Measurements from ENCODE around the gene CAMK4.
A peak's percentile ranks its signal among the peaks of the same experiment; 100 is the strongest.
"Not testable (repeated sequence)": the region's sequence is repeated elsewhere in the genome, so short reads cannot be mapped to it uniquely, and the experiment has no call there.

The CAMK4 gene

GRCh38 chr5:111261610-111262009 is 37.4 kb downstream of the CAMK4 start:
- DNase-seq, result no peak

DNA sequence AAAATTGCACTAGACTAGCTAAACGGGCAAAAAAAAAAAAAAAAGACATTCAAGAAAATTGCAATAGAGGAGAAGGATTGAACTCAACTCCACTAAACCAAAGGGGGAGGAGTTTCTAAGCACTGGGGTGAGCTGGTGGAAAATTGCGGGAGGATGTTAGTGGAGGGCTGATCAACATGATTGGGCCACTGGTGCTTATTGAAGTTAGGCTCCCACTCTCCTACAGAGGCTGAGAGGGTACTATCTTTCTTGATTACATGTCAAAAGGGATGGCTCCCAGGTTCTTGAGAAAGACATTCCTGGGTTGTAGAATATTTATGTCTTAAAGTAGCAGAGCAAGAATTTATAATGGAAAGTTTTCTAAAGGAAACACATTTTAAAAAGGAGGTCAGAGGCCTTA is 38.0 kb downstream of the CAMK4 start:
- no peak for DNase-seq

DNA sequence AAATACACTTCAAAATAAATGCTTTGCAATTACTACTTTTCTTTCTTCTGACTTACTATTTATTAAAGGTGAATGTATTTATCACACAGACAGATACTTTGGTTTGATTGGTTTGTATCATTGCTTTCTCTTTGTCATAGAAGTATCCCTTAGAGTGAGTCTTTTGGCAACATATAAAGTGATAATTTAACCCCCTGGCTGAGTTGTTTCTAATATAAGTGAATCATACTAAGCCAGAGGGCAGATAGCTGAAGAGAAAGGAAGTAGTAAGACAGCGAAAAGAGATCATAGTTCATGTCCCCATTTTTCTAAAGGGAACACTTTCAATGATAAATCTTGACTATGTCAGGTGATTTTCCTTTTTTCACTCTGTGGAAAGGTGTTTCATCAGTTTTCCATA is 38.6 kb downstream of the CAMK4 start:
- DNase-seq, result no peak

DNA sequence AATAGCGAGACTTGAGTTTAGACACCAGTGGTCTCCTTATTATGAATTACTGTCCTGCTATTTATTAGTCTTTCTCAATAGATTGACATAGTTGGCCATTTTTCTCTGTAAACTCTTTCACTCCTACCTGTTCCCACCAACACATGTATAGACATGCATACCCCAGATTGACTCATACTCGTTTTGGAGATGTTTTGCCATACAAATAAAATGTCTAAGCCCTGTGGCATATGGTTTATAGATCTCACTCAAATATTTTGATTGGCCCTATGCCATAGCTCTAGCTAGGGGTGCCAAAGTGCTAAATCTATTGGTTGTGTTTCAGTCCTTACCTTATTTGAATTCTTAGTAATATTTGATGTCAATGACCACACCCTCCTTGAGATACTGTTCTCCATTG is 42.3 kb downstream of the CAMK4 start:
- DNase-seq, result no peak

GRCh38 chr5:111268300-111268699 is 44.1 kb downstream of the CAMK4 start:
- no peak for DNase-seq

DNA sequence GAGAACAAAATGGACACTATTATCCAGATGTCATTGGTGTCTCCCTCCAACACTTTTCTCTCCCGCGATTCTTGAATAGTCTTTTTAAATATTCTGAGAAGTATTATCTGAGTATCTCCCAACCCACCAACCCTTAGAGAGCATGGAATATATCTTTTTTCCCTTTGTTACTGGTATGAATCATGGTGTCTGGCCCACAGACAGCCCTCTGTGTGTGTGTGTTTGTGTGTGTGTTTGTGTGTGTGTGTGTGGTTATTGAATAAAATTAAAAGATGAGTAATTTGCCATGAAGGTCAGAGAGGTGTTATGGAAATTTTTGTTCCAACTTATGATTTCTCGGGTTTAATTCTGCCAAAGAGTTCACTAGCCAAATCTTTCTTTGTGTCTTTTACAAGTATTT is 47.7 kb downstream of the CAMK4 start:
- DNase-seq, result peak; percentile 35

GRCh38 chr5:111277061-111277460 is 52.9 kb downstream of the CAMK4 start:
- no peak for DNase-seq

DNA sequence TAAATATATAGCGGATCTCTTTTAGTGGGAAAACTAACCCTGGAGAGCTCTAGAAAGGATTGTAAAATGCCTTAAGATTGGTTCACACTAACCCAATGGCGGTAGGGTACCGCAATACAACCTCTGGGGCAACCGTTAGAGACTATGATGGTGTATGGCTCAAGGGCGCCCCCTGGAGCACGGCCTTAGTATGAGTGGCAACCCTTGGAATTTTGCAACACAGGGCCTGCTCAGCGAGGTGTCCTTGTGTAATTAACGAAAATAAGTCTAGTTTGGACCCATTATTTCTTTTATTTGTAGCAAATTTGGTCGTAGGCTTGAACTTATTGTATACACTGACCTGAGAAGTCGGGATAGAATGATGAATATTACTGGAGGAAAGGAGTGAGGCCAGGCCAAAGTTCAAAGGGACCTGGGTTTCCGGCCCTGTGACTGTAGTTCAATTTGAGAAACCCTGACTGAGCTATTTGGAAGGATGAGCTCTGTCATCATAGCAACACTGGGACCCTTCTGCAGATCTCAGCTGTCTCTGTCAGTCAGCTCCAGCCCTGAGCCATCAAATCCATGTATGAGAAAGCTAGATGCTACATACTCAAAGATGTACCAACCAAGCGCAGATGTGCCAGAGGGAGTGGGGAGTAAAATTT is 54.8 kb downstream of the CAMK4 start:
- peak; percentile 93 for DNase-seq

GRCh38 chr5:111280282-111280951 is 56.2 kb downstream of the CAMK4 start:
- DNase-seq, result no peak

DNA sequence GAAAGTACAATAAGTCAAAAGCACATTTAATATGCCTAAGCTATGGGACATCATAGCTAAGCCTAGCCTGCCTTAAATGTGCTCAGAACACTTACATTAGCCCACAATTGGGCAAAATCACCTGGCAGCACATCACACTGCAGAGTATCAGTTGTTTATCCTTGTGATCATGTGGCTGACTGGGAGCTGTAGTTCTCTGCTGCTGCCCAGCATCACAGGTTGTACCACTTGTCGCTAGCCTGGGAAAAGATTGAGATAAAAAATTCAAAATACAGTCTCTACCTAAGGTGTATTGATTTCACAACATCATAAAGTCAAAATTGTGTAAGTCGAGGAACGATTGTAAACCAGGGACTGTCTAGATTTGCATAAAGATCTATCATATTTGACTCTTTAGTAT is 58.6 kb downstream of the CAMK4 start:
- DNase-seq, result no peak

- DNase-seq, result no peak
These were observed 60.6 kb downstream of the CAMK4 start for GRCh38 chr5:111284825-111285224.

- no peak for DNase-seq
These were observed 70.4 kb downstream of the CAMK4 start for GRCh38 chr5:111294551-111294950.

DNA sequence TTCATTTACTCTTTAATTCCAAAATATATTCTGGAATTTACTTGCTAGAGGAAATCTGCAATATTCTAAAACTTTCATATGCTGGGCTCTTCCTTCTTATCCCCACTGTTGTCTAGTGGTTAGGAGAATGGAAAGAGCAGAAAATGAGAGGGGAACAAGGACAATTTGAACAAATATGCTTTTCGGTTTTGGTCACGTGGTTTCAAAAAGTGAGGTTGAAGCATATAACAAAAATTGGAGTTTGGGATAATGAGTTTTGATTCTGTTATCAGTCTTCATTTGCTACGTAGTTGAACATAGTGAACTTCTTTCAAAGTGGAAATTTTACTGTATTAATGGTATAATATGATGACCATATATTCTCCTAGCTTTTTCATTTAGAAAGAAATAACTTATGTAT is 71.5 kb downstream of the CAMK4 start:
- no peak for DNase-seq

- no peak for DNase-seq
These were observed 72.4 kb downstream of the CAMK4 start for GRCh38 chr5:111296570-111296969.

- no peak for DNase-seq
These were observed 74.9 kb downstream of the CAMK4 start for GRCh38 chr5:111299067-111299481.

- no peak for DNase-seq
These were observed 75.7 kb downstream of the CAMK4 start for GRCh38 chr5:111299831-111300432.

DNA sequence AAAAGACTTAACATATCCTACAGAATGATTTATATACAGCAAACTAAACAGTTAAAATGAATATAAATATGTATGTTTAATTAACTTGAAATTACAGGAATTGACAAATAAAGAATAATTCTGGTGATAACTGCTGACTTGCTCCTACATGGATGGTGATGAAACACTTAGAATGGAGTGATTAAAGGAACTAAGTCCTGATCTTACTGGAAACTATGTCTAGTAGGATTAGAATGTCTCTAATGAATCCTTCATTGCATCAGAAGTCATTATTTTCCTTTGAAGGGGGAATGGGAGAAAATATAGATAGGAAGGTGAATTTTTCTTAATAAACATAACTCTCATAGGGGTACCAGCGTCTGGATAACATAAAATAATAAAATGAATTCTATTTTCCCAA is 77.1 kb downstream of the CAMK4 start:
- no peak for DNase-seq

GRCh38 chr5:111302043-111302442 is 77.9 kb downstream of the CAMK4 start:
- DNase-seq, result not testable (repeated sequence)

DNA sequence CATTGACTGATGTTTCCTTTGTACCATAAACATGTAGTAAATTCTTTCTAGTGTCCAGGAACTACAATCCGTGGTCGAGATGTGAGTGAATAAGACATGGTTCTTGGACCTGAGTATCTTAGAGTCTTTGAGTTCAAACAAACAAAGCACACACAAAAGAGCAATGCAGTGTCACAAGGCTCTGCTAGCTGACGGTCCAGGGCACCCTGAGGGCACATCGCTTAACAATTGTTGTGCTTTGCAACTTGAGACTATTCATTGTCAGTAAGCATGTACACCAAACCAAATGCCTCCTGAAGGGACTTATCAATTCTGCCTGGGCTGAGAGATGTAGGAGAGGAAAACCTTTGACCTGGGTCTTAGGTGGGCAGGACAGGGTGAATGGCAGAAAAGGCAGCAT is 84.8 kb downstream of the CAMK4 start:
- no peak for DNase-seq

DNA sequence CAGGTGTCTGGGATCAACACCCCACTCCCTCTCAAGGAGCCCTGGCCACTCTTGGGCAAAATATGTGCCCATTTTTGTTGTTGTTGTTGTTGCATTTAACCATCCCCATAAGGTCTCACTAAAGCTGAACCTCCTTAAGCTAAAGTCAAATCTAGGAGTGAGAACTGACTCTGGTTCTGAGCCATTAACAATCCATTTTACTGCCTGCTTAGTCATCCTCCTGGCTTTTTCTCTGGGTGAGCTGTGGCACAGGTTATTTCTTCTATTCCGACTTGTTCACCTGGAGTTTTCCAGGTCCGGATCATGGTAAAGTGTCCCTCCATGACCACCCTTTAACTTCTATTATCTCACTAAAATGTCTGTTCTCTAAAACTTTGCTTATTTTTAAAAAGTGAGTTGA is 85.2 kb downstream of the CAMK4 start:
- no peak for DNase-seq

DNA sequence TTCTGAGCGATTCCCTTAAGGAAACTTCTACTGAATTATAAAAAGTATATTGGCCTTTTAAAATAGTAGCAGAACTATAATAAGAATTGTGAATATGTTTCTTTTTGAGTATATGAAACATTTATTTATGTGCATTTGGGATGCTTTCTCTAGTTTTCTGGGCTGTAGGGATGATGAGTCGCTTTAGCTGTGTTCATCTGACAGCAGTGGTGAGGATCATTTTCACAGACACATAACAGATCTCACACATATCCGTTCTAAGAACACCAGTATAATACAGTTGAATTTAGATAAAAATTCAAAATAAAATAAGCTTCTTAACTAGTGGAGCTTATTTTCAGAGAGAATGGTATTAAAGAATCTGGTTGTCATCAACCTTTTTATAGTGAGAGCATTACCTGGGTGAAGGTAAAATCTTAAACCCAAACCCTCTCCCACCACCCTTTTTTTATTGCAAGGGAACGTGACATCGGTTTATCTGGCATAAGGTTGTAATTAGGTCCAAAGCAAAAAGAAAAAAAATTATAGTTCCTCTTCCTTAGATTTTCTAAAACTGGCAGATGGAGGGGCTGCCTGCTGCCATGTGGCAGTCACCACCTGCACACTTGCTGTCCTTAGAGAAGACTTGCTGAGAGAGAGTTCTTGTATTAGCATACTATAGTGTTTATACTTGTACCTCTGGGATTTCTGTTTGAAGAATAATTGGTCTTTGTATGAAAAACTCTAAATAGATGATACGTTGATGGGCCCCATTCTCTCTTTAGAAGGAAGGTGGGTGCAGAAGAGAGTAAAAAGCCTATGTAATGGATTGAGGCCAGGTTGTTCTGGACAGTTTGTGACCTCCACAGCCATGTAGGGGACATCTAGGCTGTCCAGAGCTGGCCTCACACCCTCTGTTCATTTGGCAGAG is 86.8 kb downstream of the CAMK4 start:
- DNase-seq, result no peak

- no peak for DNase-seq
These were observed 87.5 kb downstream of the CAMK4 start for GRCh38 chr5:111311666-111312065.

GRCh38 chr5:111313017-111313724 is 89.0 kb downstream of the CAMK4 start:
- no peak for DNase-seq
